ENCODE results near the gene PCED1B.

The PCED1B gene

GRCh38 chr12:47123730-47124129, 44.3 kb downstream of the PCED1B start:
- no peak for DNase-seq

- DNase-seq: no peak
Measured at GRCh38 chr12:47124451-47124850, 45.0 kb downstream of the PCED1B start.

- no peak for DNase-seq
Measured at GRCh38 chr12:47126246-47126645, 46.8 kb downstream of the PCED1B start.

- DNase-seq: no peak
Measured at GRCh38 chr12:47131011-47131410, 51.6 kb downstream of the PCED1B start.

GRCh38 chr12:47134005-47134404, 54.6 kb downstream of the PCED1B start:
- no peak for DNase-seq

- DNase-seq: no peak
Measured at GRCh38 chr12:47135578-47135977, 56.2 kb downstream of the PCED1B start.

GRCh38 chr12:47139000-47139681, 59.7 kb downstream of the PCED1B start:
- no peak for DNase-seq

GRCh38 chr12:47141459-47141858, 62.0 kb downstream of the PCED1B start:
- DNase-seq: no peak

GRCh38 chr12:47144769-47145168, 65.3 kb downstream of the PCED1B start:
- DNase-seq: no peak

- DNase-seq: no peak
Measured at GRCh38 chr12:47145188-47145587, 65.8 kb downstream of the PCED1B start.

- no peak for DNase-seq
Measured at GRCh38 chr12:47147739-47148138, 68.3 kb downstream of the PCED1B start.

GRCh38 chr12:47149146-47149545, 69.7 kb downstream of the PCED1B start:
- no peak for DNase-seq

GRCh38 chr12:47152095-47152494, 72.7 kb downstream of the PCED1B start:
- DNase-seq: no peak

- no peak for DNase-seq
Measured at GRCh38 chr12:47155457-47156166, 76.2 kb downstream of the PCED1B start.

GRCh38 chr12:47156167-47156736, 76.8 kb downstream of the PCED1B start:
- DNase-seq: no peak

- DNase-seq: no peak
Measured at GRCh38 chr12:47158792-47159191, 79.4 kb downstream of the PCED1B start.

- no peak for DNase-seq
Measured at GRCh38 chr12:47159348-47159747, 79.9 kb downstream of the PCED1B start.

- no peak for DNase-seq
Measured at GRCh38 chr12:47160316-47161244, 81.2 kb downstream of the PCED1B start.

GRCh38 chr12:47164116-47164515, 84.7 kb downstream of the PCED1B start:
- no peak for DNase-seq

- DNase-seq: no peak
Measured at GRCh38 chr12:47164724-47165439, 85.5 kb downstream of the PCED1B start.

GRCh38 chr12:47165934-47166333, 86.5 kb downstream of the PCED1B start:
- no peak for DNase-seq

GRCh38 chr12:47166365-47166764, 86.9 kb downstream of the PCED1B start:
- DNase-seq: no peak

Measured in NCI-H446 (cell line).